HEK293 (cell line): Measurements from ENCODE around the gene F2.
A peak's percentile ranks its signal among the peaks of the same experiment; 100 is the strongest.

Experiments used
- CTCF ChIA-PET: fragments of 350-600 bp; formaldehyde crosslinking; extraction: SDS; loops from one replicate; lab custom pipeline; 2021; ENCODE audit warnings: antibody characterized with exemption; lab: Yijun Ruan, JAX
- POLR2A ChIA-PET: fragments of 300-600 bp; formaldehyde crosslinking; extraction: SDS; loops from one replicate; lab custom pipeline; 2020; ENCODE audit warnings: antibody characterized with exemption, inconsistent platforms; lab: Yijun Ruan, JAX
- H3K27ac ChIP-seq: fragments of 200-500 bp; sonication (Bioruptor generic); 2 replicates; pipeline ENCODE4 v1.5.1; 2014; ENCODE audit warnings: low read depth, low read length, control low read depth, inconsistent platforms; ENCODE audit errors: extremely low read depth
- H3K36me3 ChIP-seq, 2 experiments: fragments of 200-500 bp in 1 of 2; sonication (Bioruptor generic) in 1 of 2; 1 replicate in 1 of 2; 2 replicates in 1 of 2; pipeline ENCODE4 v1.5.1; 2014 to 2017; ENCODE audit warnings: inconsistent platforms in 2 of 2, low read length in 2 of 2; ENCODE audit not compliant: control insufficient read depth in 2 of 2, insufficient read depth in 1 of 2
- H3K4me1 ChIP-seq: fragments of 200-500 bp; sonication (Bioruptor generic); 2 replicates; pipeline ENCODE4 v1.5.1; 2014; ENCODE audit warnings: mild to moderate bottlenecking, low read length, inconsistent platforms; ENCODE audit not compliant: control insufficient read depth, insufficient read depth
- H3K4me3 ChIP-seq: 2 replicates; pipeline ENCODE4 v1.5.1; 2011; ENCODE audit warnings: low read depth, mild to moderate bottlenecking, control low read depth, low read length, moderate library complexity
- H3K9me3 ChIP-seq: fragments of 200-500 bp; sonication (Bioruptor generic); 2 replicates; pipeline ENCODE4 v1.5.1; 2014; ENCODE audit warnings: low read depth, low read length, inconsistent platforms; ENCODE audit not compliant: control insufficient read depth, insufficient read depth
- GLIS1 ChIP-seq: fragments of 450-650 bp; formaldehyde crosslinking; IDR thresholded peaks from 2 replicates; pipeline ENCODE4 v1.5.1; 2016; ENCODE audit warnings: missing biosample characterization, missing genetic modification characterization
- HOXA7 ChIP-seq: sonication (generic); formaldehyde crosslinking; IDR thresholded peaks from 2 replicates; pipeline ENCODE4 v1.8.1; 2022; ENCODE audit warnings: missing genetic modification reagents, borderline replicate concordance
- KLF9 ChIP-seq: fragments of 450-650 bp; formaldehyde crosslinking; IDR thresholded peaks from 2 replicates; pipeline ENCODE4 v1.5.1; 2016; ENCODE audit warnings: missing biosample characterization, missing genetic modification characterization, low read depth
- REST ChIP-seq: fragments of 450-650 bp; formaldehyde crosslinking; IDR thresholded peaks from 2 replicates; pipeline ENCODE4 v1.5.1; 2016; ENCODE audit warnings: missing biosample characterization, missing genetic modification characterization
- ZBTB26 ChIP-seq: fragments of 450-650 bp; formaldehyde crosslinking; optimal IDR thresholded peaks from 2 replicates; pipeline ENCODE3; 2016; ENCODE audit warnings: missing biosample characterization, mild to moderate bottlenecking, missing genetic modification characterization
- ZBTB6 ChIP-seq: fragments of 450-650 bp; formaldehyde crosslinking; IDR thresholded peaks from 2 replicates; pipeline ENCODE4 v1.5.1; 2017; ENCODE audit warnings: missing biosample characterization, missing genetic modification characterization
- ZIC2 ChIP-seq: fragments of 450-650 bp; formaldehyde crosslinking; IDR thresholded peaks from 2 replicates; pipeline ENCODE4 v1.5.1; 2016; ENCODE audit warnings: missing biosample characterization, missing genetic modification characterization
- ZNF157 ChIP-seq: fragments of 450-650 bp; formaldehyde crosslinking; IDR thresholded peaks from 2 replicates; pipeline ENCODE4 v1.5.1; 2016; ENCODE audit warnings: missing biosample characterization, missing genetic modification characterization
- ZNF280C ChIP-seq: fragments of 450-650 bp; formaldehyde crosslinking; IDR thresholded peaks from 2 replicates; pipeline ENCODE4 v1.5.1; 2016; ENCODE audit warnings: missing biosample characterization, missing genetic modification characterization
- ZNF513 ChIP-seq: fragments of 450-650 bp; IDR thresholded peaks from 2 replicates; pipeline ENCODE4 v1.5.1; 2018; ENCODE audit warnings: missing biosample characterization, missing genetic modification characterization
- ZNF585B ChIP-seq: fragments of 450-650 bp; formaldehyde crosslinking; IDR thresholded peaks from 2 replicates; pipeline ENCODE4 v1.5.1; 2016; ENCODE audit warnings: missing biosample characterization, missing genetic modification characterization
- ZNF654 ChIP-seq: fragments of 450-650 bp; formaldehyde crosslinking; IDR thresholded peaks from 2 replicates; pipeline ENCODE4 v1.5.1; 2016; ENCODE audit warnings: low read depth, missing biosample characterization, missing genetic modification characterization
- ZNF677 ChIP-seq: fragments of 450-650 bp; IDR thresholded peaks from 2 replicates; pipeline ENCODE4 v1.5.0; 2018; ENCODE audit warnings: missing biosample characterization, mild to moderate bottlenecking, missing genetic modification characterization, moderate library complexity
- ZNF785 ChIP-seq: fragments of 450-650 bp; formaldehyde crosslinking; IDR thresholded peaks from 2 replicates; pipeline ENCODE4 v1.5.1; 2016; ENCODE audit warnings: missing biosample characterization, missing genetic modification characterization
- ZNF837 ChIP-seq: fragments of 450-650 bp; formaldehyde crosslinking; IDR thresholded peaks from 2 replicates; pipeline ENCODE4 v1.5.1; 2016; ENCODE audit warnings: missing biosample characterization, missing genetic modification characterization
- ZNF843 ChIP-seq: fragments of 450-650 bp; formaldehyde crosslinking; IDR thresholded peaks from 2 replicates; pipeline ENCODE4 v1.5.1; 2016; ENCODE audit warnings: missing biosample characterization, missing genetic modification characterization

F2 gene

GRCh38 chr11:46692450-46692849 is 26.6 kb upstream of the F2 start:
- H3K9me3 ChIP-seq, result no peaks in the 10 kb centered on the region
- H3K27ac ChIP-seq, result no peak overlapping the region
- no peak for TF ChIP-seq ZNF843 (tag by site-specific recombination)
- no peak for TF ChIP-seq ZBTB26
- no peak for TF ChIP-seq ZNF785 (tag by site-specific recombination)
- no peak for TF ChIP-seq HOXA7
- TF ChIP-seq ZNF677 (tag by site-specific recombination), result no peak
- no peak for TF ChIP-seq ZBTB6 (tag by site-specific recombination)
- no peak overlapping the region for H3K4me3 ChIP-seq
- ChIA-PET POLR2A (interaction anchor here (0.7 to 1.6 kb wide), 2 partner anchors 8 to 12 kb away, joined by 3 to 9 read pairs; partner anchors contain the start of genes ARHGAP1 and ZNF408), CTCF (interaction anchor here (0.7 kb wide), 3 partner anchors 14 to 304 kb away, joined by 3 to 4 read pairs (median 3); no protein-coding TSS in a partner anchor)
- H3K36me3 ChIP-seq, result peaks cover 0 to 58% of the 10 kb centered on the region in 2 experiments; a peak in 1 of 3 replicates
- no peaks in the 10 kb centered on the region for H3K4me1 ChIP-seq

GRCh38 chr11:46693597-46694012 is 25.4 kb upstream of the F2 start:
- H3K36me3 ChIP-seq, result peaks cover 0 to 50% of the 10 kb centered on the region in 2 experiments; a peak in 1 of 3 replicates
- no peak overlapping the region for H3K4me3 ChIP-seq
- ChIA-PET POLR2A (interaction anchor here (0.6 to 0.7 kb wide), 3 partner anchors 25 to 69 kb away, joined by 3 to 5 read pairs (median 4); no protein-coding TSS in a partner anchor), CTCF (no interaction called here)
- H3K9me3 ChIP-seq, result no peaks in the 10 kb centered on the region
- H3K27ac ChIP-seq, result no peak overlapping the region
- H3K4me1 ChIP-seq, result no peaks in the 10 kb centered on the region
- TF ChIP-seq KLF9 (tag by site-specific recombination) (no peak), GLIS1 (tag by site-specific recombination) (peak; percentile 80), ZNF585B (no peak)

GRCh38 chr11:46694072-46694471 is 24.9 kb upstream of the F2 start:
- Histone ChIP-seq H3K4me3 (no peak overlapping the region), H3K27ac (no peak overlapping the region), H3K36me3 (peaks cover 0 to 49% of the 10 kb centered on the region in 2 experiments; a peak in 1 of 3 replicates), H3K4me1 (no peaks in the 10 kb centered on the region), H3K9me3 (no peaks in the 10 kb centered on the region)
- ChIA-PET CTCF (no interaction called here), POLR2A (no interaction called here)
- TF ChIP-seq ZNF654 (tag by site-specific recombination) (no peak), ZNF280C (tag by site-specific recombination) (no peak), ZNF157 (tag by site-specific recombination) (no peak), ZNF837 (tag by site-specific recombination) (no peak), REST (tag by site-specific recombination) (no peak), ZNF513 (tag by site-specific recombination) (no peak), ZIC2 (peak; percentile 77)
